Measurements from ENCODE around the gene ECHS1.

- no peak for TF ChIP-seq REST (IDR thresholded peaks at IDR 0.05; ENCODE audit: unreplicated experiment)
- no peak for TF ChIP-seq CTCF (conservative IDR thresholded peaks at IDR 0.05; ENCODE audit: low read depth in 2 of 2)
- TF ChIP-seq EZH2phosphoT487 (IDR thresholded peaks at IDR 0.05; ENCODE audit: unreplicated experiment), result no peak
Observed at GRCh38 chr10:133316732-133317131, 56.4 kb downstream of the ECHS1 start.

Data from GM23338 (cell line).